ENCODE measurements around the gene PLEKHG7. TPM values are rescaled to one million over a fixed set of nuclear protein-coding genes. Genes with fewer than 3 reads are reported as not detected.

The PLEKHG7 gene
- total and polyA plus RNA-seq, 2 donors (not counting 1 experiment from before 2014, with no cell fraction given): 7.5 to 23.2 TPM

DNA sequence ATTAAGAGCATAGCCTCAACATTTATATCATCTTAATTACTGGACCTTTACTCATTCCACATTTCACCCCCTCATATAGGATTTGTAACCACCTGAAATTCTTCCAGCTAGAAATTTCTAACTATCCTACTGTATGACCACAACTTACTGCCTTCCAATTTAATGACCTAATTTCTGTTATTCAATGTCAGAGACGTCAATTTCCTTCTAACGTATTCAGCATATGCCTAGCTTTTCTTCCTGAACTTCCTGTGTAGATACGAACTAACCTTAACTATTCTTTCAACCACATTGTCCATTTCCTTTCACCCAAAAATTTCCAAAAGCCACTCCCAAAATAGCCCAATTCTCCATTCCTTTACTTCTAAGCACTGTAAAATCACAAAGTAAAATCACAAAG, 118.4 kb downstream of the PLEKHG7 start:
- WGBS (ENCODE audit: insufficient coverage): 93% methylated on average over 3 of the region's 3 CpGs
- Histone ChIP-seq H3K79me2 (ENCODE audit: control insufficient read depth, insufficient read depth, low read length) (no peaks in the 10 kb centered on the region), H3K9me3 (ENCODE audit: control extremely low read depth in 1 of 3, control insufficient read depth in 2 of 3, insufficient read depth in 1 of 3, low read length in 2 of 3) (no peaks in the 10 kb centered on the region), H3K27me3 (replicated peaks in 1 of 4; ENCODE audit: control extremely low read depth in 1 of 4, control insufficient read depth in 3 of 4, insufficient read depth in 4 of 4, low read length in 3 of 4) (no peaks in the 10 kb centered on the region), H2AFZ (ENCODE audit: insufficient read depth, low read depth, low read length, poor library complexity, severe bottlenecking) (no peak overlapping the region), H3K4me3 (ENCODE audit: control extremely low read depth in 1 of 5, extremely low read depth in 1 of 5, insufficient read depth in 1 of 5, low read depth in 2 of 5, low read length in 4 of 5) (no peak overlapping the region), H4K20me1 (ENCODE audit: control insufficient read depth, insufficient read depth, low read length, poor library complexity, severe bottlenecking) (no peaks in the 10 kb centered on the region), H3K4me1 (ENCODE audit: control insufficient read depth in 2 of 2, insufficient read depth in 2 of 2, low read length in 2 of 2) (no peaks in the 10 kb centered on the region), H3K4me2 (replicated peaks; ENCODE audit: low read depth, low read length, poor library complexity, severe bottlenecking) (no peak overlapping the region), H3K27ac (ENCODE audit: low read length in 2 of 2) (no peak overlapping the region), H3K36me3 (replicated peaks in 1 of 2; ENCODE audit: control extremely low read depth in 1 of 2, control insufficient read depth in 1 of 2, extremely low read depth in 1 of 2, insufficient read depth in 2 of 2, low read length in 1 of 2) (peaks cover 3 to 26% of the 10 kb centered on the region in 2 experiments), H3K9ac (ENCODE audit: low read length) (no peak overlapping the region)
- DNase-seq (no peak), ATAC-seq (ENCODE audit: low read depth) (no peak)
- Mint-ChIP-seq H3K27me3 (no peaks in the 10 kb centered on the region), H3K4me1 (no peaks in the 10 kb centered on the region), H3K27ac (no peak overlapping the region), H3K4me3 (no peak overlapping the region), H3K9me3 (ENCODE audit: insufficient read depth) (no peaks in the 10 kb centered on the region)
- CTCF ChIA-PET: interaction anchor here (1.3 kb wide), 1 partner anchor 12 kb away, joined by 3 read pairs; no protein-coding TSS in a partner anchor
- POLR2A ChIA-PET: no interaction called here
- intact Hi-C loops (cut with micrococcal nuclease): no loop called here
- TF ChIP-seq EZH2 (IDR thresholded peaks at IDR 0.05; ENCODE audit: borderline replicate concordance, insufficient read depth, low read depth, low read length, poor library complexity, severe bottlenecking): no peak
- TF ChIP-seq, protein P1, sequence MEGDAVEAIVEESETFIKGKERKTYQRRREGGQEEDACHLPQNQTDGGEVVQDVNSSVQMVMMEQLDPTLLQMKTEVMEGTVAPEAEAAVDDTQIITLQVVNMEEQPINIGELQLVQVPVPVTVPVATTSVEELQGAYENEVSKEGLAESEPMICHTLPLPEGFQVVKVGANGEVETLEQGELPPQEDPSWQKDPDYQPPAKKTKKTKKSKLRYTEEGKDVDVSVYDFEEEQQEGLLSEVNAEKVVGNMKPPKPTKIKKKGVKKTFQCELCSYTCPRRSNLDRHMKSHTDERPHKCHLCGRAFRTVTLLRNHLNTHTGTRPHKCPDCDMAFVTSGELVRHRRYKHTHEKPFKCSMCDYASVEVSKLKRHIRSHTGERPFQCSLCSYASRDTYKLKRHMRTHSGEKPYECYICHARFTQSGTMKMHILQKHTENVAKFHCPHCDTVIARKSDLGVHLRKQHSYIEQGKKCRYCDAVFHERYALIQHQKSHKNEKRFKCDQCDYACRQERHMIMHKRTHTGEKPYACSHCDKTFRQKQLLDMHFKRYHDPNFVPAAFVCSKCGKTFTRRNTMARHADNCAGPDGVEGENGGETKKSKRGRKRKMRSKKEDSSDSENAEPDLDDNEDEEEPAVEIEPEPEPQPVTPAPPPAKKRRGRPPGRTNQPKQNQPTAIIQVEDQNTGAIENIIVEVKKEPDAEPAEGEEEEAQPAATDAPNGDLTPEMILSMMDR (IDR thresholded peaks at IDR 0.05): no peak

Other genes with a start within 250 kb of the PLEKHG7 start
- gene EEA1, start 226.3 kb downstream of the PLEKHG7 start, total RNA-seq: 24.4 and 26.3 TPM in 2 replicates
- 1.8 and 3.2 TPM in 2 replicates for gene EEA1, start 226.3 kb downstream of the PLEKHG7 start, polyA plus RNA-seq

Measured in B cell (primary cell).